Keratinocyte (primary cell): ENCODE measurements around the gene ATG14. TPM values are rescaled to one million over a fixed set of nuclear protein-coding genes. Genes with fewer than 3 reads are reported as not detected.

Experiments
- DNase-seq: peaks from one replicate; pipeline ENCODE4 v3.0.0-alpha.2; 2011; ENCODE audit warnings: low read depth, missing footprints, low spot score
- FAIRE-seq: peaks from 2 replicates; lab custom pipeline; 2011; peaks lifted over from hg19 to GRCh38; lab: Jason Lieb, UNC
- H2AFZ ChIP-seq: 2 replicates; pipeline ENCODE4 v1.6.0; 2012; ENCODE audit warnings: low read length, control low read depth, inconsistent platforms; ENCODE audit not compliant: control insufficient read depth
- H3K27ac ChIP-seq: 2 replicates; pipeline ENCODE4 v1.5.1; 2011; ENCODE audit warnings: low read length; ENCODE audit not compliant: control insufficient read depth, insufficient read depth
- H3K27me3 ChIP-seq: 3 replicates; pipeline ENCODE4 v1.6.0; 2011; ENCODE audit warnings: low read length; ENCODE audit not compliant: control insufficient read depth, insufficient read depth; ENCODE audit errors: extremely low read depth
- H3K36me3 ChIP-seq, 2 experiments: 2 replicates in 1 of 2; 3 replicates in 1 of 2; pipeline ENCODE4 v1.5.1; 2011; ENCODE audit warnings: low read length in 2 of 2, mild to moderate bottlenecking in 1 of 2; ENCODE audit not compliant: control insufficient read depth in 2 of 2, insufficient read depth in 2 of 2; ENCODE audit errors: extremely low read depth in 1 of 2
- H3K4me1 ChIP-seq: 3 replicates; pipeline ENCODE4 v1.5.1; 2011; ENCODE audit warnings: low read length; ENCODE audit not compliant: control insufficient read depth, insufficient read depth; ENCODE audit errors: extremely low read depth
- H3K4me2 ChIP-seq: 3 replicates; pipeline ENCODE4 v1.6.0; 2011; ENCODE audit warnings: low read depth, low read length; ENCODE audit not compliant: control insufficient read depth, insufficient read depth; ENCODE audit errors: extremely low read depth
- H3K4me3 ChIP-seq, 3 experiments: fragments of 200-600 bp in 1 of 3; sonication (generic) in 1 of 3; 2 replicates in 2 of 3; 3 replicates in 1 of 3; pipeline ENCODE4 v1.5.1; 2011 to 2016; ENCODE audit warnings: low read length in 3 of 3, mild to moderate bottlenecking in 3 of 3, control low read depth in 2 of 3, inconsistent platforms in 1 of 3, low read depth in 1 of 3, mixed read lengths in 1 of 3, mixed run types in 1 of 3, moderate library complexity in 1 of 3; ENCODE audit not compliant: control insufficient read depth in 2 of 3, insufficient read depth in 2 of 3; ENCODE audit errors: extremely low read depth in 1 of 3
- H3K79me2 ChIP-seq: 2 replicates; pipeline ENCODE4 v1.6.0; 2012; ENCODE audit warnings: low read length; ENCODE audit not compliant: control insufficient read depth, insufficient read depth
- H3K9ac ChIP-seq: 3 replicates; pipeline ENCODE4 v1.6.0; 2011; ENCODE audit warnings: low read length; ENCODE audit not compliant: control insufficient read depth, insufficient read depth; ENCODE audit errors: extremely low read depth
- H3K9me1 ChIP-seq: 3 replicates; pipeline ENCODE4 v1.6.0; 2011; ENCODE audit warnings: low read length; ENCODE audit not compliant: control insufficient read depth, insufficient read depth; ENCODE audit errors: extremely low read depth
- H3K9me3 ChIP-seq: 2 replicates; pipeline ENCODE4 v1.5.1; 2012; ENCODE audit warnings: low read depth, low read length; ENCODE audit not compliant: control insufficient read depth
- H4K20me1 ChIP-seq: 3 replicates; pipeline ENCODE4 v1.6.0; 2011; ENCODE audit warnings: low read length; ENCODE audit not compliant: control insufficient read depth, insufficient read depth; ENCODE audit errors: extremely low read depth
- EZH2 ChIP-seq: IDR thresholded peaks from one replicate; pipeline ENCODE4 v1.6.1; 2012; ENCODE audit warnings: inconsistent platforms, mild to moderate bottlenecking, low read length, moderate library complexity
- dilution Hi-C: fragments of 300-500 bp; cut with MboI; formaldehyde crosslinking; loops from one replicate; pipeline ENCODE4 v1.7.0; 2020; ENCODE audit warnings: low sequenced_read_pairs; ENCODE audit not compliant: extremely low pct_ligation_motif_present
- polyA plus RNA-seq, 5 experiments: library from polyadenylated mRNA; depleted of rRNA in 3 of 5; stranded (reverse) in 3 of 5; stranded (forward) in 1 of 5; unstranded in 1 of 5; fragments of >200 nt; gene quantifications; 1 replicate in 1 of 5; 2 replicates in 3 of 5; 3 replicates in 1 of 5; pipeline versions ENCODE4 v1.2.1 to v1.2.3, GENCODE V29; 2011 to 2012; ENCODE audit warnings: missing spikeins in 2 of 5, low read depth in 1 of 5, low replicate concordance in 1 of 5
- TF ChIP-seq, protein P1 (sequence below), 3 experiments: IDR thresholded peaks in 1 of 3; conservative IDR thresholded peaks in 1 of 3; optimal IDR thresholded peaks in 1 of 3; 2 replicates in 2 of 3; 3 replicates in 1 of 3; pipeline versions ENCODE3 to v1.5.1; 2011; ENCODE audit warnings: low read length in 3 of 3, mild to moderate bottlenecking in 3 of 3, moderate library complexity in 2 of 3, control low read depth in 1 of 3, inconsistent platforms in 1 of 3; ENCODE audit not compliant: insufficient read depth in 2 of 3; ENCODE audit errors: extremely low read depth in 1 of 3

The ATG14 gene
- polyA plus RNA-seq, 1 donor (not counting 4 experiments of a cell fraction or from before 2014, with no cell fraction given), result 7.0 TPM

GRCh38 chr14:55352201-55352600 is 59.4 kb downstream of the ATG14 start:
- H3K27me3 ChIP-seq, result no peaks in the 10 kb centered on the region
- no peak overlapping the region for H2AFZ ChIP-seq
- peaks cover 19 to 22% of the 10 kb centered on the region in 2 experiments for H3K36me3 ChIP-seq
- no peak overlapping the region for H3K4me2 ChIP-seq
- no peak overlapping the region for H3K4me3 ChIP-seq
- TF ChIP-seq, protein P1, sequence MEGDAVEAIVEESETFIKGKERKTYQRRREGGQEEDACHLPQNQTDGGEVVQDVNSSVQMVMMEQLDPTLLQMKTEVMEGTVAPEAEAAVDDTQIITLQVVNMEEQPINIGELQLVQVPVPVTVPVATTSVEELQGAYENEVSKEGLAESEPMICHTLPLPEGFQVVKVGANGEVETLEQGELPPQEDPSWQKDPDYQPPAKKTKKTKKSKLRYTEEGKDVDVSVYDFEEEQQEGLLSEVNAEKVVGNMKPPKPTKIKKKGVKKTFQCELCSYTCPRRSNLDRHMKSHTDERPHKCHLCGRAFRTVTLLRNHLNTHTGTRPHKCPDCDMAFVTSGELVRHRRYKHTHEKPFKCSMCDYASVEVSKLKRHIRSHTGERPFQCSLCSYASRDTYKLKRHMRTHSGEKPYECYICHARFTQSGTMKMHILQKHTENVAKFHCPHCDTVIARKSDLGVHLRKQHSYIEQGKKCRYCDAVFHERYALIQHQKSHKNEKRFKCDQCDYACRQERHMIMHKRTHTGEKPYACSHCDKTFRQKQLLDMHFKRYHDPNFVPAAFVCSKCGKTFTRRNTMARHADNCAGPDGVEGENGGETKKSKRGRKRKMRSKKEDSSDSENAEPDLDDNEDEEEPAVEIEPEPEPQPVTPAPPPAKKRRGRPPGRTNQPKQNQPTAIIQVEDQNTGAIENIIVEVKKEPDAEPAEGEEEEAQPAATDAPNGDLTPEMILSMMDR (optimal IDR thresholded peaks at IDR 0.05 in 1 of 3, IDR thresholded peaks at IDR 0.05 in 1 of 3, conservative IDR thresholded peaks at IDR 0.05 in 1 of 3; ENCODE audit: extremely low read depth in 1 of 3, insufficient read depth in 2 of 3, low read length in 3 of 3), result no peak
- TF ChIP-seq EZH2, result no peak
- H3K9me3 ChIP-seq, result no peaks in the 10 kb centered on the region
- no peak overlapping the region for H3K9ac ChIP-seq
- H3K4me1 ChIP-seq, result peaks cover 35% of the 10 kb centered on the region
- H4K20me1 ChIP-seq, result peaks cover 2% of the 10 kb centered on the region
- peaks cover 6% of the 10 kb centered on the region for H3K79me2 ChIP-seq
- dilution Hi-C loops, result no loop called here
- H3K27ac ChIP-seq, result no peak overlapping the region
- DNase-seq, result no peak
- peaks cover 3% of the 10 kb centered on the region for H3K9me1 ChIP-seq
- no peak for FAIRE-seq

DNA sequence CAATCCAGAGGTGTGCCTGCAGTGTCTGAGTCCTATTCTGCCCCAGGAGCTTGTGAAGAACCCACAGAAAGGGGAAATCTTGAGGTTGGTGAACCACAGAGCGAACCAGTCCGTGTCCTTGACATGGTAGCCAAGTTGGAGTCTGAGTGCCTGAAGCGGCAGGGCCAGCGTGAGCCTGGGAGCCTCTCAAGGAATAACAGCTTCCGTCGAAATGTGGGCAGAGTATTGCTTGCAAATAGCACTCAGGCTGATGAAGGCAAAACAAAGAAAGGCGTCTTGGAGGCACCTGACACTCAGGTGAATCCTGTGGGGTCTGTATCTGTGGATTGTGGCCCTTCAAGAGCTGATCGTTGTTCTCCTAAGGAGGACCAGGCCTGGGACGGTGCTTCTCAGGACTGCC is 60.5 kb downstream of the ATG14 start:
- no peak overlapping the region for H3K4me2 ChIP-seq
- DNase-seq, result no peak
- no peaks in the 10 kb centered on the region for H3K9me3 ChIP-seq
- H3K27me3 ChIP-seq, result no peaks in the 10 kb centered on the region
- H3K27ac ChIP-seq, result no peak overlapping the region
- peaks cover 11% of the 10 kb centered on the region for H3K79me2 ChIP-seq
- no peak for TF ChIP-seq EZH2
- TF ChIP-seq, protein P1 (optimal IDR thresholded peaks at IDR 0.05 in 1 of 3, IDR thresholded peaks at IDR 0.05 in 1 of 3, conservative IDR thresholded peaks at IDR 0.05 in 1 of 3; ENCODE audit: extremely low read depth in 1 of 3, insufficient read depth in 2 of 3, low read length in 3 of 3), result no peak
- H4K20me1 ChIP-seq, result peaks cover 2% of the 10 kb centered on the region
- H2AFZ ChIP-seq, result no peak overlapping the region
- H3K9ac ChIP-seq, result no peak overlapping the region
- FAIRE-seq, result no peak
- peaks cover 39% of the 10 kb centered on the region for H3K4me1 ChIP-seq
- dilution Hi-C loops, result no loop called here
- H3K36me3 ChIP-seq, result peaks cover 16 to 18% of the 10 kb centered on the region in 2 experiments
- peaks cover 3% of the 10 kb centered on the region for H3K9me1 ChIP-seq
- H3K4me3 ChIP-seq, result no peak overlapping the region
